ENCODE results near the gene JOSD1. TPM values are rescaled to one million over a fixed set of nuclear protein-coding genes. Genes with fewer than 3 reads are reported as not detected.

The JOSD1 gene
- total and polyA plus RNA-seq, 2 donors (not counting 3 experiments of a cell fraction or from before 2014, with no cell fraction given), result 61.7 to 73.1 TPM

DNA sequence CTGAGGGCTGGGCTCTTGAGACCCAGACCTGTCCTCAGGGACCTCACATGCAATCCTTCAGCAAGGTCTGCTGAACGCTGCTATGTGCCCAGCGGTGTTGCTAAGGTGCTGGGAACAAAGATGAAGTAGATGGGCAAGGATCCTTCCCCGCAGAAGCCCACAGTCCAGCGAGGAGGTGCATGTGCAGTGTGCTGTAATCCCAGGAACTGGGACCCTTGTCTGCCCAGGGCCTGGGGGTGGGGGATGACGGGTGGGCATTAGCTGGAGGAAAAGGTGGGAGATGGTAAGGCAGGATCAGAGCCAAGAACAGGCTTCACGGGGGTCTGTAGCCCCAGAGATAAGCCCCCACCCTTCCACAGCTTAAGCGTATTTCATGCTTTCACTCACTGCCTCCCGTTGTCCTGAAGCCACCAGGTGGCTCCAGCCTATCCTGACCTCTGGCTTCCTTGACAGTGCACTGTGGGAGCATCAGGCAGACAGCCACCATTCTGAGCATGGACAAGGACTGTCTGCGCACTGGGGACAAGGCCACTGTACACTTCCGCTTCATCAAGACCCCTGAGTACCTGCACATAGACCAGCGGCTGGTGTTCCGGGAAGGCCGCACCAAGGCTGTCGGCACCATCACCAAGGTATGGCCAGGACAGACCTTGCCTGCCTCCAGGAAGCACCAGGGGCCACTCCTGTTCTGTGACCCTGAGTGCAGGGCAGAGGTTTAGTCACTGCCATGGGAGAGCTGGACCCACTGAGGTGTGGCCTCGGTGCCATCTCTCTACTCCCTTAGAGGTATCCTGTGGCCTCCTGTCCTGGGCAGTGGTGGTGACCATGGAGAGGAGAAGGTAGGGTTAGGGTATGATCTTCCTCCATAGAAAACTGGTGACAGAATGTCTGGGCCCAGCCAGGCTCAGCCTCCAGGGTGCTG lies 27.0 kb upstream of the JOSD1 start:
- H3K36me3 ChIP-seq (ENCODE audit: control insufficient read depth in 2 of 2, extremely low read depth in 1 of 2, insufficient read depth in 2 of 2, low read length in 2 of 2), result peaks cover 16 to 61% of the 10 kb centered on the region in 2 experiments
- FAIRE-seq, result no peak
- no peak for DNase-seq (ENCODE audit: low read depth, low spot score)

More for the DNA sequence above, 27.0 kb upstream of the JOSD1 start:
- Histone ChIP-seq H2AFZ (ENCODE audit: low read depth, low read length) (no peak overlapping the region), H3K9me3 (replicated peaks; ENCODE audit: control insufficient read depth, insufficient read depth, low read length) (no peaks in the 10 kb centered on the region), H3K4me1 (ENCODE audit: control insufficient read depth, extremely low read depth, insufficient read depth, low read length) (no peaks in the 10 kb centered on the region), H4K20me1 (replicated peaks; ENCODE audit: control insufficient read depth, extremely low read depth, insufficient read depth, low read length) (no peaks in the 10 kb centered on the region), H3K27ac (ENCODE audit: insufficient read depth, low read depth, low read length) (no peak overlapping the region), H3K4me3 (replicated peaks in 1 of 3; ENCODE audit: insufficient read depth in 1 of 3, low read depth in 1 of 3, low read length in 3 of 3) (no peak overlapping the region), H3K9me1 (replicated peaks; ENCODE audit: control insufficient read depth, extremely low read depth, insufficient read depth, low read length) (no peaks in the 10 kb centered on the region), H3K9ac (replicated peaks; ENCODE audit: extremely low read depth, insufficient read depth, low read length) (no peak overlapping the region), H3K27me3 (ENCODE audit: control insufficient read depth in 2 of 2, insufficient read depth in 2 of 2, low read length in 2 of 2) (no peaks in the 10 kb centered on the region), H3K4me2 (ENCODE audit: insufficient read depth, low read length) (no peak overlapping the region), H3K79me2 (ENCODE audit: control insufficient read depth, insufficient read depth, low read length) (no peaks in the 10 kb centered on the region)
- TF ChIP-seq, protein P1, sequence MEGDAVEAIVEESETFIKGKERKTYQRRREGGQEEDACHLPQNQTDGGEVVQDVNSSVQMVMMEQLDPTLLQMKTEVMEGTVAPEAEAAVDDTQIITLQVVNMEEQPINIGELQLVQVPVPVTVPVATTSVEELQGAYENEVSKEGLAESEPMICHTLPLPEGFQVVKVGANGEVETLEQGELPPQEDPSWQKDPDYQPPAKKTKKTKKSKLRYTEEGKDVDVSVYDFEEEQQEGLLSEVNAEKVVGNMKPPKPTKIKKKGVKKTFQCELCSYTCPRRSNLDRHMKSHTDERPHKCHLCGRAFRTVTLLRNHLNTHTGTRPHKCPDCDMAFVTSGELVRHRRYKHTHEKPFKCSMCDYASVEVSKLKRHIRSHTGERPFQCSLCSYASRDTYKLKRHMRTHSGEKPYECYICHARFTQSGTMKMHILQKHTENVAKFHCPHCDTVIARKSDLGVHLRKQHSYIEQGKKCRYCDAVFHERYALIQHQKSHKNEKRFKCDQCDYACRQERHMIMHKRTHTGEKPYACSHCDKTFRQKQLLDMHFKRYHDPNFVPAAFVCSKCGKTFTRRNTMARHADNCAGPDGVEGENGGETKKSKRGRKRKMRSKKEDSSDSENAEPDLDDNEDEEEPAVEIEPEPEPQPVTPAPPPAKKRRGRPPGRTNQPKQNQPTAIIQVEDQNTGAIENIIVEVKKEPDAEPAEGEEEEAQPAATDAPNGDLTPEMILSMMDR (IDR thresholded peaks at IDR 0.05; ENCODE audit: extremely low read depth in 1 of 2, insufficient read depth in 1 of 2, low read depth in 1 of 2, low read length in 2 of 2), result no peak
- TF ChIP-seq EZH2 (IDR thresholded peaks at IDR 0.05; ENCODE audit: borderline replicate concordance, low read depth, low read length, severe bottlenecking) (no peak), FOS (IDR thresholded peaks at IDR 0.05; ENCODE audit: borderline replicate concordance, insufficient read depth, low read length) (no peak), POLR2AphosphoS5 (IDR thresholded peaks at IDR 0.05; ENCODE audit: insufficient read depth, low read depth, low read length) (no peak), JUN (IDR thresholded peaks at IDR 0.05; ENCODE audit: borderline replicate concordance, insufficient read depth, insufficient read length, low read depth) (no peak), POLR2A (IDR thresholded peaks at IDR 0.05; ENCODE audit: low read depth, low read length) (no peak), MYC (IDR thresholded peaks at IDR 0.05; ENCODE audit: low read depth, low read length) (no peak), GATA2 (IDR thresholded peaks at IDR 0.05; ENCODE audit: insufficient read depth, insufficient read length, low read depth, low read length) (no peak)
- TF ChIP-seq, protein P2, sequence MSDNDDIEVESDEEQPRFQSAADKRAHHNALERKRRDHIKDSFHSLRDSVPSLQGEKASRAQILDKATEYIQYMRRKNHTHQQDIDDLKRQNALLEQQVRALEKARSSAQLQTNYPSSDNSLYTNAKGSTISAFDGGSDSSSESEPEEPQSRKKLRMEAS (IDR thresholded peaks at IDR 0.05; ENCODE audit: insufficient read depth, insufficient read length), result no peak
- POLR2A ChIA-PET, result interaction anchor here (0.6 kb wide), 1 partner anchor 63 kb away, joined by 5 read pairs; no protein-coding TSS in a partner anchor
- dilution Hi-C loops (cut with MboI; ENCODE audit: extremely low pct_ligation_motif_present, low sequenced_read_pairs), result no loop called here
- BruUV-seq (replicated peaks), result no TSS peak
- CTCF ChIA-PET, result interaction anchor here (1.3 kb wide), 1 partner anchor 9 kb away, joined by 4 read pairs; no protein-coding TSS in a partner anchor
- intact Hi-C loops (cut with micrococcal nuclease), result no loop called here
